T-helper 2 cell treated with Interferon-gamma antibody and Interleukin-4, amounts not matched to agents 5 μg/mL and 100 μg/mL, for 36 hours (primary cell): Measurements from ENCODE around the gene SNAI1.

ENCODE experiments used
- DNase-seq: peaks from one replicate; pipeline ENCODE4 v3.0.0; 2021; ENCODE audit warnings: low spot score
- H3K27ac Mint-ChIP-seq: one replicate; pipeline ENCODE4 v1.8.0; 2021; ENCODE audit warnings: mild to moderate bottlenecking, mixed read lengths
- H3K27me3 Mint-ChIP-seq: one replicate; pipeline ENCODE4 v1.8.0; 2021; ENCODE audit warnings: low read depth, mixed read lengths
- H3K36me3 Mint-ChIP-seq: one replicate; pipeline ENCODE4 v1.8.0; 2021; ENCODE audit warnings: low read depth, mixed read lengths
- H3K4me1 Mint-ChIP-seq: one replicate; pipeline ENCODE4 v1.8.0; 2021; ENCODE audit warnings: low read depth, mixed read lengths
- H3K4me3 Mint-ChIP-seq: one replicate; pipeline ENCODE4 v1.8.0; 2022; ENCODE audit warnings: mild to moderate bottlenecking, moderate library complexity, mixed read lengths
- H3K9me3 Mint-ChIP-seq: one replicate; pipeline ENCODE4 v1.8.0; 2021; ENCODE audit warnings: mixed read lengths

The SNAI1 gene

GRCh38 chr20:50037575-50037974, 54.8 kb downstream of the SNAI1 start:
- no peaks in the 10 kb centered on the region for H3K9me3 Mint-ChIP-seq
- H3K27ac Mint-ChIP-seq, result no peak overlapping the region

GRCh38 chr20:50038169-50038568, 55.4 kb downstream of the SNAI1 start:
- DNase-seq, result no peak
- no peaks in the 10 kb centered on the region for H3K9me3 Mint-ChIP-seq
- H3K27me3 Mint-ChIP-seq, result peaks cover 3% of the 10 kb centered on the region
- H3K27ac Mint-ChIP-seq, result no peak overlapping the region
- H3K4me1 Mint-ChIP-seq, result peaks cover 2% of the 10 kb centered on the region
- H3K4me3 Mint-ChIP-seq, result no peak overlapping the region
- no peaks in the 10 kb centered on the region for H3K36me3 Mint-ChIP-seq

More at GRCh38 chr20:50037575-50037974, 54.8 kb downstream of the SNAI1 start:
- Mint-ChIP-seq H3K27me3 (peaks cover 3% of the 10 kb centered on the region), H3K36me3 (no peaks in the 10 kb centered on the region), H3K4me3 (no peak overlapping the region), H3K4me1 (peaks cover 2% of the 10 kb centered on the region)
- no peak for DNase-seq
